KOPT-K1 (cell line): ENCODE results near the gene RXRA.

Experiments used
- H3K27ac ChIP-seq: fragments of 200-600 bp; sonication (generic); 2 replicates; pipeline ENCODE4 v1.5.1; 2016; ENCODE audit warnings: antibody characterized with exemption, mild to moderate bottlenecking, low read depth, low read length; ENCODE audit not compliant: poor library complexity, severe bottlenecking
- H3K36me3 ChIP-seq: fragments of 200-600 bp; sonication (generic); 2 replicates; pipeline ENCODE4 v1.5.1; 2017; ENCODE audit warnings: antibody characterized with exemption, mild to moderate bottlenecking, low read length, moderate library complexity; ENCODE audit not compliant: insufficient read depth
- H3K9me3 ChIP-seq: fragments of 200-600 bp; sonication (generic); 2 replicates; pipeline ENCODE4 v1.5.1; 2017; ENCODE audit warnings: antibody characterized with exemption, low read length, mild to moderate bottlenecking; ENCODE audit not compliant: insufficient read depth, poor library complexity, severe bottlenecking

Gene RXRA

DNA sequence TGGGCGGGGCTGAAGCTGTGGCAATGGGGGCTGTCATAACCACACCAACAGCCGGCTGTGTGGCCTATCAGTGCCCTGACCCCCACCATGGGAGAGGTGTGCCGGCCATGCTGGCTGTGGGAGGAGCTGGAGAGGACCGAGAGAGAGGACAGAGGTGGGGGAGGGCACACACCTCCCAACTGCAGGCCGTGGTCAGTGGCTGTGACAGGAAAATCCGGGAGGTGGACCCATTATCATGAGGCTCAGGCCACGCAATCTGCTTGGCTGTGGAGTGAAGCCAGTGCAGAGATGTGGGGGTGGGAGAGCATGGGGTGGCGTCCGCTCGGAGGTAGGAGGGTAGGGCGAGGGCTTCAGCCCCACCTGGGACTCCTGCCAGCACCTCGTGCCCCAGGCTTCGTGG lies 136.1 kb downstream of the RXRA start:
- no peak overlapping the region for H3K27ac ChIP-seq
- H3K9me3 ChIP-seq: no peaks in the 10 kb centered on the region
- no peaks in the 10 kb centered on the region for H3K36me3 ChIP-seq

DNA sequence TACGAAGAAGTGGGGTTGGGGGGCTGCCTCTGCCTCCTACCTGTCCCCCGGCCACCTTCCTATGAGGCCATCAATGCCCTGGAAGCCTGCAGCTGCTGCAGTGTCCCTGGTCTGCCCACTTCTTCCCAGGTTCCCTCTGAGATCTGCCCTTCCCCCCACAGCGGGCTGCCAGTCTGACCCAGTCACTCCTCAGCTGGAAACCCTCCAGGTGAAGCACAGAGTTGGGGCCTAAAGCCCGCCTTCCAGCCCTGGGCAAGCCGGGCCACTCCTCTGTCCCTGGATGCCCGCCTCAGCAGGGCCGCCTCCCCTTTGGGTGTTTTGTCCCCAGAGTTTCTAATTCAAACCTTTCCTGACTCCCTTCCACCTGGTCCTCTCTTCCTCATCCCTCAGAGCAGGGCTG lies 137.0 kb downstream of the RXRA start:
- no peaks in the 10 kb centered on the region for H3K36me3 ChIP-seq
- no peaks in the 10 kb centered on the region for H3K9me3 ChIP-seq
- H3K27ac ChIP-seq: no peak overlapping the region

DNA sequence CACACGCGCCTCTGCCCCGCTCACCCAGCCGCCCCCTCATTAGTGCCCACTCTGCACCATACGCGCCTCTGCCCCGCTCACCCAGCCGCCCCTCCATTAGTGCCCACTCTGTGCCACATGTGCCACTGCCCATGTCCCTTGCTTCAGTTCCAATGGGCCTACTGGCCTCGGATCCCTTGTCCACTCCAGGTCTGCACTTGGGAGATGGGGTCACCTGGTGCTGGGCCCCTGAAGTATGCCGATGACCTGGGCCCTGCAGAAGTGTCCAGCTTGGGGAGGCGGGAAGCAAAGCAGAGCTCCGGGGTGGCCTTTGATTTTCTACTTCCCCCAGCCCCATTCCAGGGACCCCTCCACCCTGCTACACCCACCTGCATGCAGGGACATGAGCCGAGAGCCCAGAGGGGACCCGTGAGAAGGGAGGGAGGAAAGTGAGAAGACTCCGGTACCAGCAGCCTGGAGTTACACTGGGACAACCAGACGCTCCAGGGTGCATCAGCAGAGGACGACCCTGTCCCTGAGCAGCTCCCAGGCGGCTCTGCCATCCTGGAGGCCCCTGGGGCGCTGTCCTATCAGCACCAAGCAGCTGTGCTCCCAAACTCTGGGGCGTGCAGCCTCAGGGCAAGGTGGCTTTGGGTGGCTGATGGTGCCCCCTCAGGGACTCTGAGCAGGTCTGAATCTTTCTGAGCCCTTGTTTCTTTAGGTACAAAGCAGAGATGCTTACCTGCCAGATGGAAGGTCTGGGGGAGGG lies 140.8 kb downstream of the RXRA start:
- Histone ChIP-seq H3K27ac (no peak overlapping the region), H3K9me3 (no peaks in the 10 kb centered on the region), H3K36me3 (no peaks in the 10 kb centered on the region)

DNA sequence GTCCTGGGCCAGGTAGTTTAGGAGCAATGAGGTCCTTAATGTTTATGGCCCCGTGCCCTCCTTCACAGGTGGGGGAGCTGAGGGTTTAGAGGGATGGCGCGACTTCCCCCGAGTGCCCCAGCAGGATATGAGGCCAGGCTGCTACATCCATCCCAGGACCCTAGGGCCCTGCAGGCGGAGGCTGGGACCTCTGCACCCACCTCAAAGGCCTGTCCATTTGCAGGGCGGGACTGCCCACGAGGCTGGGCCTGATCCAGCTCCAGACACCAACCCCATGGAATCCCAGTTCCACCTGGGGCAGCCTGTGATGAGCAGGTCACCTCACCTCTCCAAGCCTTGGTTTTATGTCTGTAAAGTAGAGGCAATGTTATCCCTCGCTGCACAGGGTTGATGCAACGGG lies 142.1 kb downstream of the RXRA start:
- Histone ChIP-seq H3K36me3 (no peaks in the 10 kb centered on the region), H3K9me3 (no peaks in the 10 kb centered on the region), H3K27ac (no peak overlapping the region)

DNA sequence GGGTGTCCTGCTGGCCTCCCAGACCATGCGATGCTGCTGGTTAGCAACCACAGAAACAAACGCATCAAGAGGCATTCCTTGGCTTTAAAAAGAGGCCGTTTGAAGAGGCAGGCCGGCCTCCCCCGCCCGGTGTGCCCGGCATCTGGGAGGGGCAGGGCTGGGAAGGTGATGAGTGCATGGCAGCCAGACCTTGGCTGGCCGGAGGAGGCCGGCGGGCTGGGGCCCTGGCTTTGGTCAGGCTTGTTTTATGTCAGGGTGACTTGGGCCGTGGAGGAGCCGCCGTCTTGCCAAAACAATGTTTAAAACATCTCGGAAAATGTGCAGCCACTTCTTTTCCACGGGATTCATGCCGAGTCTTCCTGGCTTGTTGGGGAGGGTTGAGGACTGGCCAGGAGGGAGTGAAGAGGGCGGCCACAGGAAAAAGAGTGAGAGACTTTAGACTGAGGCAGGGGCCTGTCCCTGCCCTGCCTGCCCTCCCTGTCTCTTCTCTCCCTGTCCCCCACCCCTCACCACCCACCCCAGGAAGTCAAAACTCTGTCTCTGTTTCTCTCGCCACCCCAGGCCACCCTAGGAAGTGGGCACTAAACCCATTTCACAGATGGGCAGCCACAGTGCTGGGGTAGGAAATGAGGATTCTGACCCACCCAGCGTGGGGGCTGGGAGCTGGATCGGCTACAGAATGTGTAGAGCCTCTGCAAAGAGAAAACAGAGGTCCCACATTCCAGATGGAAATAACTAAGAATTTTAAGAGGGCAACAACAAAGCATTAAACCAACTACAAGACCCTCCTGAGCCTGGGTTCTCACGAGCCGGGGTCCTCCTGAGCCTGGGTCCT lies 143.0 kb downstream of the RXRA start:
- Histone ChIP-seq H3K36me3 (no peaks in the 10 kb centered on the region), H3K9me3 (no peaks in the 10 kb centered on the region), H3K27ac (no peak overlapping the region)

DNA sequence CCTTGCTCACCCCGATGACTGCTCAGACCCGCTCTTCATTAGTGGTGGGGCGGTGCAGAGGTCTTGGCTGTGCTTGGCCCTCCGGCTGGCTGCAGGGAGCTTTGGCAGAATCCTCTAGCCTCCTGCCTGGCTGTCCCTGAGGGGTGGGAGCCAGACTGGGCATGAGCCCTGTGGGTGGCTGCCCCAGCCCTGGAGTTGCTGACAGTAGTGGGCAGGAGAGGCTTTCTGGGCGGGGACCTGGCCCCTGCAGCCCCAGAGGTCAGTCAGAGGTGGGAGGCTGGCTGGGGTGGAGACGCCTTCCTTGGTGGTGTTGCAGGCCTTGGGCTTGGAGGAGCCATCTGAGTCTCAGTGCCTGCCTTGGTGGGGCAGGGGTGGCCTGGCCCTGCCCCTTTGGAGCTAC lies 146.0 kb downstream of the RXRA start:
- H3K27ac ChIP-seq: no peak overlapping the region
- H3K9me3 ChIP-seq: no peaks in the 10 kb centered on the region
- no peaks in the 10 kb centered on the region for H3K36me3 ChIP-seq

DNA sequence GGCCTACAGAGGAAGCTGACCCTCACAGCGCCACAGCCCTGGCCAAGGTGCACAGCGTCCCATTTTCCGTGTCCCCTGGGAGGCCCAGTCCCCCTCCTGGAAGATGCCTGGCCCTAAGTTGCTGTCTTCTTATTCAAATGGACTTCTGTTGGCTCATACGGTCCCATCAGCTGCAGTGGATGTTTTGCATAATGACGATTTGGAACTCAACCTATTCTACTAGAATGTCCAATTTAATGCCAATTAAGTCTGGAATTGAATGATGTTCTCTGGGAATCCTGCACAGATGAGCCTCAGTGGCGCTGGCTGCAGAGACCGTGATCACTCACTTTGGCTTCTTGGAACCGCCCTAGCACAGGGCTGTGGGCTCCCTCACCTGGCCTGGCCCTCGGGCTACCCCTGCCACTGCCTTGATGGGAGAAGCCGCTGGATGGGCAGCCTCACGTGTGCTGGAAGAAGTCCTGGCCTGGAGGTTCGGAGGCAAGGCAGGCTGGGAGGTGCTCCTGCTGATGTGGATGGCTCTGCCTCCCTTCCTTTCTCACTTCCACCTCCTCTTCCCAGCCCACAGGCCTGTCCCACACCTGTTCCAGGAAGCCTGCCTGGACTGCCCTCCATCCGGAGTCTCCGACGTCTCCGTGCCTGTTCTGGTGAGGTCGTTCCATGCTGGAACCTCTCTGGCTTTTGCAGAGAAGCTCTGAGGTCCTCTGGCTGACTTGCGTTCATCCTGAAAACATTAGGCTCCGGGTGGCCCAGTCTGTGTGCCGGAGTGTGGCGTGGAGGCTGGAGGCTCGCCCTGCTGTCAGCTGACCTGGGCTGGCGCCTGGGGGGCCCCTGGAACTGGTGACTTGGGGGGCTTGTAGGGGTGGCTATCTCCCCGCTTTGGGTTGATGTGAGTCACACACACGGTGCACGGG lies 147.1 kb downstream of the RXRA start:
- no peak overlapping the region for H3K27ac ChIP-seq
- no peaks in the 10 kb centered on the region for H3K36me3 ChIP-seq
- no peaks in the 10 kb centered on the region for H3K9me3 ChIP-seq

DNA sequence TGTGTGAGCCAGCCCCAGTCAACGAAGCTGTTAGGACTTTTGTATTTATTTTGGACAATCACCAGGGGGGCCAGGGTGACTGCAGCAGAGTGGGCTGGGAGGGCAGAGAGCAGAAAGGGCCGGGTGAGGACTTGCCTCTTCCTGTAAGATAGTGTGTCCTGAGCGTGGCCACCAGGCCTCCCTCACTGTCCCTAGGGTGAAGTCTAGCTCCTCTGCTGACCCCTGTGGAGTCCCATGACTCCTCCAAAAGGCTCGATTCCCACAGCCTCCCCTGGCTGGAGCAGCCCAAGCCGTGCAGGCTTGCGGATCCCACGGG lies 147.8 kb downstream of the RXRA start:
- Histone ChIP-seq H3K36me3 (no peaks in the 10 kb centered on the region), H3K27ac (no peak overlapping the region), H3K9me3 (no peaks in the 10 kb centered on the region)

DNA sequence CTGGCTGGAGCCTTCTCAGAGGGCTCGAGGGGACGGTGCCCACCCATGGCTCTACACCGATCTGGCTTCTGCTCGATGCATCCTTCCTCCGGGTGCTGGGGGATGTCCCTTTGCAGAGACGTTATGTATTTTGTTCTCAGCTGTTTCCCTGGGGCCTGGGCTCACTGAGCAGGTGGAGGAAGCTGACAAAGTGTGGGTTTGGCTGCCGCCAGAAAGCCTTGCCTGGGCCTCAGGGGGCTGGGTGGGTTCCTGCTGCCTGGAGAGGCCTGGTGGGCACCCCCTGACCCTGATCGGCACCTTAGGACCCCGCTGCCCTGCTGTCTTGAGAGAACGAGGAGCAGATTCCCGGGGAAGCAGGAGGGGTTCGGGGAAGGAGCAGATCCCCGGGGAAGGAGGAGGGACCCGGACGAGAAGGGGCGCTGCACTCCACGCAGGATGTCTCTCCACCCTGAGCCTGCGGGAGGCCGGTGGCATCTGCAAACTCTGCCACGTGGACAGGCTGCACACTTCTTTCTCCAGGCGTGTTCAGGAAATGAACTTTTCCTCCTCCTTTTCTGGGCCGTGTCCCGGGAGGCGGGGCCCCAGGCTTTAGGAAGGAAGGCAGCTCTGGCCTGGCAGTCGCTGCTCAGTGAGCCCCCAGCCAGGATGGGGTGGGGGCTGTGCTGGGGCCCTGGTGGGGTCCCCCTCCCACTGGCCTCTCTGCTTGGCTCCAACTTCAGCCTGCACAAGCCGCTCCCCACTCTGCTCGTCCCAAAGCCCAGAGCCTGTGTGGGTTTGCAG lies 148.9 kb downstream of the RXRA start:
- Histone ChIP-seq H3K27ac (peak overlapping the region; percentile 62), H3K9me3 (no peaks in the 10 kb centered on the region), H3K36me3 (no peaks in the 10 kb centered on the region)

DNA sequence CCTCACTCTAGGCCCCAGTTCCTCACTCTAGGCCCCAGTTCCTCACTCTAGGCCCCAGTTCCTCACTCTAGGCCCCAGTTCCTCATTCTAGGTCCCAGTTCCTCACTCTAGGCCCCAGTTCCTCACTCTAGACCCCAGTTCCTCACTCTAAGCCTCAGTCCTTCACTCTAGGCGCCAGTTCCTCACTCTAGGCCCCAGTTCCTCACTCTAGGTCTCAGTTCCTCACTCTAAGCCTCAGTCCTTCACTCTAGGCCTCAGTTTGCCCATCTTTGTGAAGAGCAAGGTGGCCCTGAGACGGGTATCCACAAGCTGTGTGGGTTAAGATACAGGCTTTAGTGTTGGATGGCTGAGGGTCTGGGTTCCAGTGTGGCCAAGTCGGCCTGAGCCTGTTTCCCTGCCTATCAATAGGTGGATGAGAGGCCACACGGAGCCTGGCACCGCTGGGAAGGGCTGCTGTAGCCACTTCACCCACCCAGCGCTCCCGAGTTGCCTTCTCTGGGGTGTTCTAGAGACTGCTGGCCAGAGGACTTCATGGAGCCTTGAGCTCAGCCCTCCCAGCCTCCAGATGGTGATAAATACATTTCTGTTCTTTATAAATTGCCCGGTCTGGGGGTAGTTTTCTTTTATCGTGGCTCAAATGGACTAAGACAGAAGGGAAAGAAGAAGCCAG lies 150.2 kb downstream of the RXRA start:
- no peaks in the 10 kb centered on the region for H3K9me3 ChIP-seq
- H3K27ac ChIP-seq: peak overlapping the region; percentile 34
- no peaks in the 10 kb centered on the region for H3K36me3 ChIP-seq

DNA sequence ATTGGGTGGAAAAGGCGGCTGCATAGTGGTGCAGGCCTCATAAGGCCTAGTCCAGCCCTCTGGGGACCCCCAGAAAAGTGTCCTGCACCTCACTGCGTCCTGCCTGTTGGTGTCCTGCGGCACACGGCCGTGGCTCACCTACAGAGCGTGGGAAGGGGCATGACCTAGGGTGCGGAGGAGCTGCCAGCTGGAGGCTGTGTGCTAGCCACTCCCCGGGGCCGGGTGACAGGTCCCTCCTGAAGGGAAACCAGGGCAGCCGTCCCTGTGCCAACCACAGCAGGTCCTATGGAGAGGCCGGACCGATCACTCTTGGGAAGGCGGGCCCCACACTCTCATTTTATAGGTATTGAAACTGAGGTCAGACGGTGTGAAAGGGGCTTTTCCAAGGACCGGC lies 150.7 kb downstream of the RXRA start:
- Histone ChIP-seq H3K36me3 (no peaks in the 10 kb centered on the region), H3K27ac (no peak overlapping the region), H3K9me3 (no peaks in the 10 kb centered on the region)

DNA sequence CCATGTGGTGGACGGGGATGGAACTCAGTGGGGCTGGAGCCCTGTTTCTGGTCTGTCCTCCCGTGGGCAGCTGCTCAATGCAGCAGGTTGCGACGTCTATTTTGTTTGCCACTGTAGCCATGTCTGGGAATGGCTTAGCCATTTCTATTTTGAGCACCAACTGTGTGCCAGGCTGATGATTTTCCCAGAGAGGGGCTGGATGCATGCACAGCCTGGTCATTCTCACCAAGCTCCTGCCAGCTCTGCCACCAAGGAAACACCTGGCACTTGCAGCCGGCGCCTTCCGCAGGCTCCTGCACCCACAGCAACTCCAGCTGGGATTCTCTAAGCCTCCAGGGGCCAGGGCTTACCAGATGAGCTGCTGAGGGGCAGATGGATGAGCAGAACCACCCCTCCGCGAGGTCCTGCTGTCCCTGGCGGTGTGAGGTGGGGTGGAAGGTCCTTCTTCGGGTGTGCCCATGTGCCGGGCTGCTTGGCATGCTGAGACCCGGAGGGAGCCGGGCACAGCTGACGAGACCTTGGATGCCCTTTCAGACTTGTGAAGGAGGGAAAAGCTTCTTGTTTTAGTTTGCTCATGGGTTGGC lies 151.2 kb downstream of the RXRA start:
- H3K36me3 ChIP-seq: no peaks in the 10 kb centered on the region
- H3K27ac ChIP-seq: no peak overlapping the region
- H3K9me3 ChIP-seq: no peaks in the 10 kb centered on the region

DNA sequence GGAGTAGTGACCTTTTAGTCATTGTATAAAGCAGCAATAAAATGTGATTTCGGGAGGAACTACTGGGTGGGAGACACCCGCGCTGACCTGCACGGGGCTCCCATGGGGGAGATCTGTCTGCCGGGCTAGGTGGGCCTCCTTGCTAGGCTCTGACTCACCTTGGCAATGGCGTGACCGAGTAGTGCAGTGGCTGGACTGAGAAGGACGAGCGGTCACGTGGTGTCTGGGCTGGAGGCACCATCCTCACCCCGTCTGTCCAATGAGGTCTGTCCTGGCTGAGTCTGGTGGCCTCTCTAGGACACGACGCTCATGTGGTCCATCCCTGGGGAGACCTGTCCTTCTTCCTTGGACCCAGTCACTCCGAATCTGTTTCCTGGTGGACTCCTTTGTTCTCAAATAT lies 151.7 kb downstream of the RXRA start:
- Histone ChIP-seq H3K27ac (no peak overlapping the region), H3K9me3 (no peaks in the 10 kb centered on the region), H3K36me3 (no peaks in the 10 kb centered on the region)

DNA sequence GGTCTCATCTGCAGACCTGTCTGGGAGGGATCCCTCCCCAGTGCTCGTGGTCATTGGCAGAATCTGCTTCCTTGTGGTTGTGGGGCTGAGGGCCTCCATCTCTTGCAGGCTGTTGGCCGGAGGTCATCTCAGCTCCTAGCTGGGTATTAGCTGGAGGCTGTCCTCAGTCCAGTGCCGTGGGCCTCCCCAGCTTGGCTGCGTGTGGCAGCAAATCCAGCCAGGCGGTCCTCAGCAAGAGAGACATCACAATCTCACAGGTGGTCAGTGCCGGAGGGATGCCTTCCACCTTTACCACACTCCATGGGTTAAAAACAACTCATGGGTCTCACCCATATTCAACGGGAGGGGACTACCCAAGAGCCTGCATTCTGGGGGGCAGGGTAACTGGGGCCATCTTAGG lies 155.5 kb downstream of the RXRA start:
- H3K36me3 ChIP-seq: no peaks in the 10 kb centered on the region
- no peak overlapping the region for H3K27ac ChIP-seq
- no peaks in the 10 kb centered on the region for H3K9me3 ChIP-seq
